Stimulated activated CD4-positive, alpha-beta T cell treated with anti-CD3 and anti-CD28 coated beads, Interleukin-12 subunit alpha, Interleukin-12 subunit beta, amount 100 ng/mL, for 4 hours (primary cell): ENCODE measurements around the gene KCNG2.
"Not testable (repeated sequence)": the region's sequence is repeated elsewhere in the genome, so short reads cannot be mapped to it uniquely, and the experiment has no call there.

ENCODE experiments used
- DNase-seq: peaks from one replicate; pipeline ENCODE4 v3.0.0-alpha.2; 2020

Gene KCNG2

DNA sequence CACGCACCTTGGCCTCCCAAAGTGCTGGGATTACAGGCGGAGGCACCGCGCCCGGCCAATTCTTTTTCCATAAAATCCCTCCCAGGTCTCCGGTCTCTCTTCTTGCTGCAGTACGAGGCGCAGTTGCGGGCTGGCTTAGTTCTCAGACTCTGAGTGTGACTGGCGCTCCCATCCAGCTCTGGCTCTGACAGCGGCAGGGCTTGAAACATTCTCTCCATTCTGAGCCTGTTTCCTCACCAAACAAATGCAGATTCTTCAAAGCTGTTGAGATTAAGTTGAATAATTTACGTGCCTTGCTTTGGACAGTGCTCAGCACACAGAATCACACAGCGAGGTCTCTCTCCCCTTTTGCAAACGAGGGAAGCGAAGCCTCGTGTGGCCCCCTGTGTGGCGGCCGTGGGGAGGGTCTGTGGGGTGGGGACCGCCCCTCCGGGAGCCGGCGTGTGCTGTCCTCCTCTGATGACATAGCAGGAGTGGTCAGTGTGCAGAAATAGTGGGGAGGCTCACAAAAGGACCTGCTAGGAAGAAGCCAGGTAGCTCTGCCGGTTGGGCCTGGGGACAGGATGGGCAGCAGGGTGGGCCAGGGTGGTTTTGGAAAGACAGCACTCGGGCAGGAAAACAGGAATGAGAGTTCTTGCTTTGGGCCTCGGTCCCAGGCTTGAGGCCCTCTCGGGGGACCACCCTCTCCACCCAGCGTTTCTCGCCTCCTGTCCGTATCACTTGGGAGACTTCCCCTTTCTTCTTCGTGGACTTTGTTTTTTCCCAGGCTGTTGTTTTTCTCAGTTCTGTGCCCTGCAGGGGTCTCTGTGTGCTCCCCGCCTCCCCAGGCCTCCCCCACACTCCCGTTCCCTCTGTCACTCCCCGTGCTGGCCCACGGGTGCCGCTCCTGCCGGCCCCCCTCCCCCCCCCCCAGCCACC lies 75.0 kb downstream of the KCNG2 start:
- no peak for DNase-seq

DNA sequence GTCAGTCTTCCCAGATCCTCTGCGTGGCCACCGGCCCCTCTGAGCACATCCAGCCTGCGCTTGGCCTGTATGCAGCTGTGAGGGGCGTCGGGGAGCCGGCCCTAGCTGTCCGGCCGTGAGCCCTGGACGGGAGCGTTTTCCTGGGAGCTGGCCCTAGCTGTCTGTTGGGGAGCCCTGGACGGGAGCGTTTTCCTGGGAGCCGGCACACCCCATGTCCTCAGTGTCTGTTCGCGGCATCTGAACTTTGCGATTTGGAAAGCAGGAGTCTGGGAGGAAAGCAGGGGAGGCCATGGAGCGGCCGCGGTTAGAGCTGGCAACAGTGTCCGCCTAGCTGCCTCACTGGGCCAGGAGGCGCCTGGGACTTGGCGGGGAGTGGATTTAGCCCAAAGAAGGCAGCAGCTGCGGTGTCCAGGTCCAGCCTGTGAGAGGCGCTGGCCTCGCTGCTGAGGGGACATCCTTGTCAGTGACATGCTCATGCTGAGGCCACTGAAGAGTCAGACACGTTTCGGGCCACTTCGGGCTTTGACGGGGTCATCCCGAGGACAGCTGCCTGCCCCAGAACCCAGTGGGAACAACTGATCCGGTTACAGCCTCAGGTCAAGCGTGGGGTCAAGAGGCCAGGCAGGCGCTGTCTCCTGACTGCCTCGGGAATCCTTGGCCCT lies 75.8 kb downstream of the KCNG2 start:
- no peak for DNase-seq

DNA sequence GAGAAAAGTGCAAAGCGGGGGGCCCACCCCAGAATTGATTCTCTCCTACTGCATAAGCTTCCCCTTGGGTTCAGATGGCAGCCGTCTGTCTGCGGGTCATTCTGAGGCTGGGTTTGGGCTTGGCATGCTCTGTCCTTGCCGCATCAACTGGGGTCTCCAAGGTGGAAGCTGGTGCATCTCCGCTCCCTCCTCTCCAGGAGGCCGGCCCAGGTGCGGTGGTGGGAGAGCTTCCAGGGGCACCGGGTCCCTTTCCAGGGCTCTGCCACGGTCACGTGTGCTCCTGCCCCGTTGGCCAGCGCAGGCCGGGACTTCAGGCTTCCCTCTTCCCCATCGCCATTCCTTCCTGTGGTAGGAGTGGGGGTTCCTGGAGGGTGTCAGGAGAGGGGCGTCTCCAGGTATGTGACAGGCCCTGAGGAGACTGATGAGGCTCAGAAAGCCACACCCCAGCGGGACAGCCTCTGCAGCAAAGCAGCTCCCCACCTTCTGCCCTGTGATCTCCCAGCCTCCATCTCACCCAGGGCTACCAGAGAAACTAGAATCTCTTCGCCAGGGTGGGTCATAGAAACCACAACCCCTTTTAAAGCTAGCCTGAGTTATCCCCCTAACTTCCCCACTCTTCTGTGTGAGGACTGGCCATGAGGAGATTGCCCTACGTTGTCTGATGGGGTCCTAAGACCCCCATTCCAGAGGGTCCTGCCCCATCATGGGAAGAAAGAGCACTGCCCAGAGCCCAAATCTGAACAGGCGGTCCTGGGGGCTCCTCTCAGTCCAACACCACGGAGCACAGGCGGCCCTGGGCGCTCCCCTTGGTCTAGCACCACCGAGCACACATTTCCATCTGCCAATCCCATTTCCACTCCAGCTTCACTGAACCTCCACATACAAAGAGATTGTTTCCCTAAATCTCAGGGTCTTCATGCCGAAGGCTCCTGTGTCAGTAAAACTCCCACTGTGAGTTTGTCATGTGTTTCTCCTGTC lies 77.1 kb downstream of the KCNG2 start:
- DNase-seq: no peak

DNA sequence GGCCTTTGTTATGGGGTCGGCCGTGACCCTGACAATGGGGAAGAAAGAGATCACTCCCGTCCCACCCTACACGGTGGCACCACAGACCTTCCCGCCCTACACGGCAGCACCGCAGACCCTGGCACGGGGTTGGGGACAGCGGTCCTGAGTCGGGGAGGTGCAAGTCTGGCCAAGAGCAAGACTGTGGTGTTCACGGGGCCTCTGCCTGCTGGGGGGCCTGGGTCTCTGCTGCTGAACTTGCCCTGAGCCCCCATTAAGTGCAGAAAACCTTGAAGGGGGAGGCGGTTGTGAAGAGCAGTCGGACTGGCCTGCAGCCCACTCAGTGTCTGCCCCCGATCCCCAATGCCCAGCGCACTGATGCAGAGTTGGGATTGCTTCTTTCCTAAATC lies 77.8 kb downstream of the KCNG2 start:
- no peak for DNase-seq

DNA sequence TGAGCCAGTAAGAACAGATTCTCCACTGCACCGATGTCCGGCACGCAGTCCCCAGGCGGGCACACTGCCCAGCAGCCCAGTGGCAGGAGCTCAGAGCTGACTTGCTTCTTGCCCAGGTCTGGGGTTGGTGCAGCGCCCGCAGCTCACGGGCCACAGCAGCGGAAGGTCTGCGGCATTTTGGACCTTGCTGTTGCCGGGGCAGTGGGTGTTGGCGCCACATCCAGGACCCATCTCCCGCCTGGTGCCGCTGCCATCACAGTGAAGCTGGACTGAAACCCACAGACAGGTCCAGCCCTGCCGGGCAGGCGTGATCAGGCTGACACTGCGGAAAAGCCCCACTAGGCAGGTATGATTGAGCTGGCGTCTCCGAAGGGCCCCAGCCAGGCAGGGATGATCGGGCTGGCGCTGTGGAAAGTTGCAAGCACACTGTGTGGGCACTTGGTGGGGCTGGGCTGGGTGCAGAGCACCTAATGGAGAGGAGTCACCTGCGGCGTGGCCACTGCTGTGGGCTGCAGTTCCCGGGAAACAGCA lies 78.3 kb downstream of the KCNG2 start:
- DNase-seq: no peak

DNA sequence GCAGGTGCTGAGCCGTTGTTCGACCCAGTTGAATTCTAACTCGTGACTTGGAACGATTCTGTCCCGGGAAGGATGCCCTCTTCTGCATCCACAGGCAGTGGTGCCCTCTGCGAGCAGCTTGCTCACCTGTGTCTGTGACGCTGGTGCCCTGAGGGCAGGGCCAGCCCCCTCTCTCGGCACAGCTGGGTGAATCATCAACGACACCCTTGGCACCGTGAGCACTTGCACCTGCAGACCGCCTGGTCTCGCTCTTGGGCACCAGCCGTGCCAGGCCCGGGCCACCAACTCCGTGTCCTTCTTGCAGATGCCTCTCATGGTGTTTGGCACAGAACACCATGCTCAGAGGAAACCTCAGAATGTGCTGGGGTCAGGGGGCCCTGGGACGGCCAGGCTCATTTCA lies 78.8 kb downstream of the KCNG2 start:
- DNase-seq: no peak

DNA sequence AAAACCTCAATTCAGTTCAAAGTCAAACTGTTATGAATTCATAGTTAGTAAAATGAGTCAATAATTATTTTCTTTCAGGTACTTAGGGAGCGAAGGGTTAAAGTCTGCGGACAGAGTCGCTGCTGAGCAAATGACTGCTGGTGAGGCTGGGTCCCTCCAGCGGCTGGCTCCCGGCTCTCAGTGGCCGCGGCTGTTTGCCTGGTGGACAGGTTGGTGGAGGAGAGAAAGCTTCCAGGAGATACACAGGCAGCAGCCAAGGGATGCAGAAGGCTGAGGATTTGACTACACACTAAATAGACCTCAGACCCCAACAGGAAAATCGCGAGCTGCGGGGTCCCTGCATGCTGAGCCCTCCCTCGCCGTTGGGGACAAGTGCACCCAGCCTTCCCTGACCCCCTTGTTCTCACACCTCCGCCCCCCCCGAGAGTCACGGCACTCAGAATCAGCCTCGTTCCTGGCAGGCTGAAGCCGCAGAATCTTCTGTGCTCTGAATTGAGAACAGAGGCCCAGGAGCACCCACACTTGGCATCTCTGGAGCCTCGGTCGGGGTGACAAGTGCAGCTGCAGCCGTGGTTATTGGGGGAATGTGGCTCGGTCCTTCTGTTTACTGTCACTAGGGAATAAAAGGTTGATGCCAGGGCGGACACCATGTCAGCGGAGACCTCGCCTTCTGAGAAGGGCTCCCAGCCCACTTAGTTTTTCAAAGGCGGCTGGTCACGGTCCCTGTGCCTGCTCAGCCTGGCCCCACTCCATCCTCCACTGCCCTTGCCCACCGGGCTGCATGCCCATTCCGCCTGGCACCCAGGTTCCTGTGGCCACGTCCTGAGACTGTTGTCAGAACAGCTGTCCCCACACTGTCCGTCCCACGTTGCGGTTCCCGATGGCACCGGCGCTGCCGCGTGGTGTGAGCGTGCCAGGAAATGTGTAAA lies 79.7 kb downstream of the KCNG2 start:
- DNase-seq: no peak

DNA sequence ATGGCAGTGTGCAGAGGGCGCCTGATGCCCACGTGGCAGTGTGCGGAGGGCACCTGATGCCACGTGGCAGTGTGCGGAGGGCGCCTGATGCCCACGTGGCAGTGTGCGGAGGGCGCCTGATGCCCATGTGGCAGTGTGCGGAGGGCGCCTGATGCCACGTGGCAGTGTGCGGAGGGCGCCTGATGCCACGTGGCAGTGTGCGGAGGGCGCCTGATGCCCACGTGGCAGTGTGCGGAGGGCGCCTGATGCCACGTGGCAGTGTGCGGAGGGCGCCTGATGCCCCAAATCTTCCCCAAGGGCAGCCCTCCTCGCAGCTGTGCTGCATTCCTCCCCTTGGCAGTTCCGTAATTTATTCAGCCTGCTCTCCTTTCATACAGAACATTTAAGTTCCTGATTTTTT lies 80.5 kb downstream of the KCNG2 start:
- not testable (repeated sequence) for DNase-seq

DNA sequence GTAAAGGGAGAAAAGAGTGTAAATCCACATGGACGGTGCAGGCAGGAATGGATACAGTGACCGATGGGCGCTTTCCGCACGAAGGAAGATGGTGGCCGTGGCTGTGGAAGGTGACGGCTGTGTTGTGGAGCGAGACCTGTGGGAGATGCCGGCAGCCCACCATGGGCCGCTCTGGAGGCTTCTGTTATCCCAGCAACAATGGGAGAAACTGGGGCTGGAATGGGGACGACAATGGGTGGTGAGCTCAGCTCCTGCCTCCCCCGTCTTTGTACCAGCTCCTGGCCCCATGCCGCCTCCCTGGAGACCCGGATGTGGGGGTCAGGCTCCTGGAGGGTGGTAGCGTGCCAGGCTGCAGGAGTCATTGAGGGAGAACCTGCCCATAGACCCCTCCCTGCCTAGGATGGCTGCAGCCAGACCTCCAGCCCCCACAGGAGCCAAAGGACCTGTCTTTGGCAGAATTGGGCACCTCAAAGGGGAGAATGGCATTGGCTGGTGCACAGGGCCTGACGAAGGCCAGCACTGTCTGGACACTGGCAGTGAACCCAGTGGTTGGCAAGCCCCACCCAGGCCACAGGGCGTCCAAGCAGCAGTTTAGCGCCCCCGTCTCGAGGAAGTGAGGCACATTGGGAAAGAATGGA lies 81.1 kb downstream of the KCNG2 start:
- DNase-seq: no peak

DNA sequence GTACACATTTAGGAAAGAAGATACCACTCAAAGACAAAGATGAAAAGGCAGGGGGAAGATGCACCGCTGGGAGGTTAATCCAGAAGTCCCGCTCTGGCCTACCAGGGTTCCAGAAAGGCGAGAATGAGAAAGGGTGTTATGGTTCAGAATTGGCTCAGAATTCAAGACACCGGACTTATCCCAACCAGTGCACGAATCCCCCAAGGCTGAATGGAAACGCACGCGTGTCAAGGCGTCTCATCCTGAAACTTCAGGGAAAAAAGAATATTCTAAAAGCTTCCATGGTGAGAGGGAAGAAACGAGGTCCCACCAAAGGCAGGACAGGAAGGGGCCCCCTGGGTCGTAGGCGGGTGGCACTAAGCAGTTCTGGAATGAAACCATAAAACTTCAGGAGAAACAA lies 81.8 kb downstream of the KCNG2 start:
- no peak for DNase-seq

DNA sequence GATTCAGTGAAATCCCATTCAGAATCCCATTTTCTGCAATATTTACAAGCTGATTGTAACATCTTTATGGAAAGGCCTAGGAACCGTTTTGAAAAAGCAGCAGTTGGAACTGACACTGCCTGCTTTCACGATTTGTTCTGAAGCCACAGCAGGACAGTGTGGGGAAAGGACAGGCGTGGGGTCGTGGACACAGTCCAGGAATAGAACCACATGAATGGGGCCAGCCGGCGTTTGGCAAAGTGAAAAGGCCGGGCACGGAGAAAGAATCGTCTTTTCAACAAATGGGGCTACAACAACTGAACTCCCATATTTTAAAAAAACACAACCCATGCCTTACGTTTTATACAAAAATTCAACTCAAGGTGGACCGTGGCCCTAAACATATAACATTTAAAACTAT lies 84.0 kb downstream of the KCNG2 start:
- DNase-seq: no peak

DNA sequence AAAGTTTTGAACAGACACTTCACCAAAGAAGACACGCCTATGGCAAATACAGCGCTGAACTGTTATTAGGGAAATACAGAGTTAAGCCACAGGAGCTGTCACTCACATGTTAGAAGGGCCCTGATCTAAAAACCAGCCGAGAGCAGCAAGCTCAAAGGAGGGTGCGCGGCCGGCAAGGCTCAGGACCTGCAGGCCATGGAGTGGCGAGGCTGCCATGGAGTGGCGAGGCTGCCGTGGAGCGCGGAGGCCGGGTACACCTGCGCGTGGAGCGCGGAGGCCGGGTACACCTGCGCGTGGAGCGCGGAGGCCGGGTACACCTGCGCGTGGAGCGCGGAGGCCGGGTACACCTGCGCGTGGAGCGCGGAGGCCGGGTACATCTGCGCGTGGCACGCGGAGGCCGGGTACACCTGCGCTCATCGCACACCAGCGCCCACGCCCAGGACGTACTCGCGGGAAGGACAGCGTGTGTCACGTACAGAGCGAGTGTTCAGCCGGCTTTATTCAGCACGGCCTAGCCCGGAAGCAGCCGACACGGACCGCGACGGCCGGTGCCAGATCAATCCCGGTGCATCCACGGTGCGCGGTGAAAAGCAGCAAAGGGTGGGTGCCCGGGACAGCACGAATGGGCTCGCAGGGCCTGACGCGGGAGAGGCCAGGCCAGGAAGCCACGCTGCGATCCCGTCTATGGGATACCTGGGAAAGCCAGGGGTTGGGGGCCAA lies 84.9 kb downstream of the KCNG2 start:
- no peak for DNase-seq

DNA sequence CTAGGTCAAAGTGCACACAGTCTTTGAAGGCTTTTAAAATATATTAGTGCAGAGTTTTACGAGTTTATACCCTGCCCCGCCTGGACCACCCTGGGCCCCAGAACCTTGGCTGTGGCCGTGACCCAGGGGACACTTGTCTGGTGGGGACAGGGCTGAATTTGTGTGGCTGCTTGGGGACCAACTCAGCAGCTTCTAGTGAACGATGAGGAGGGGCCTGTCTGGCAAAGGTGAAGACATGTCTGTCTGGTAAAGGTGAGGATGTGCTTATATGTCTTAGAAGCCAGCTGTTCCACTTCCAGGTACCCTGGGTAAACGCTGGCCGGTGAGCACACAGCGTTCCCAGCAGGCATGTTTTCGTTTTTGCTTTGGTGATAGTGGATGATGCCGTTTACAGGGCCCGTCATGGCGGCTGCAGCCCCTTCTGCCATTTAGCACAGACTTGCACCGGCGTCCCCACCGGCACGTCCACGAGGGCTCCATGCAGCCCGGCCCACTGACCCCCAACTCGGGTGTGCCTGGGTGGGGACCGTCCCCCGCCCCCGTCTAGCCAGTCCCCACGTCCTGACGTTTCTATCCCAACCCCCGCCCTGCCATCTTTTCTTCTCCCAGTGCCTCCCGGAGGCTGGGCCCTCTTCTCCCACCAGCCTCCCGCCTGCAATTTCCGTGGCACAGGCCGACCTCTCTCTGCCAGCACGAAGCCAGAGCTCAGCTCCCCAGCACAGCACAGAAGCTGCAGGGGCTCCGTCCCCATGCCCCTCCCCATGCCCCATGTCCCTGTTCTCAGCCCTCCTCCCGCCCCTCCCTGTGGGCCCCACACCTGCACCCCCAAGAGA lies 85.9 kb downstream of the KCNG2 start:
- DNase-seq: no peak

DNA sequence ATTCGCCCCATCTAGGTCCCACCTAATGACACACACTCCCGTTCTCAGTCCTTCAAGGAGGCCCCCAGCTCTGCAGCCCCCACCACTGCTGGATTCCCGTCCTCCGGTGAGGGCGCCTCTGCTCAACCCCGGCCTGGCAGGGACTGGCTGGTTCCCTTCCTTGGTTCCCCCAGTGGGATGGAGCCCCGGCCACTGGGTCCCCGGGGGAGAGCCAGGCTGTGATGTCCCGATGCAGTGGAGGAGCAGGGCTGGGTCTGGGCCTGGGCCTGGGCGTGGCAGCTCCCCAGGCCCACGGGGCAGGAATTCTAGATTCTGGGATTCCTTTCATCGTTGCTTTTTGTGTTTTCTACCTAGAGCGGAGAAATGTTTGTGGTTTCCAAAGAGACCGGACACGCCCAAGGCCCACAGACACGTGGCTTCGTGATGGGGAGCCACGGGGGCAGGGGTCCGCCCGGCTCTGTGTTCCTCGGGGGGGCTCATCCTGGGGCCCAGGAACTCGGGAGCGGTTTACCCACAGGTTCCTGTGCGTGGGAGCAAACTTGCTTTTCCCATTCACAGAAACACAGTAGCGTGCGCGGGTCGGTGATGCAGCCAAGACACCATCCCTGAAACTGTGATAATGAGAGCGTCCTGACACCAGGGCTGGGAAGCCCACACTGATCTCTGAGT lies 86.7 kb downstream of the KCNG2 start:
- no peak for DNase-seq

DNA sequence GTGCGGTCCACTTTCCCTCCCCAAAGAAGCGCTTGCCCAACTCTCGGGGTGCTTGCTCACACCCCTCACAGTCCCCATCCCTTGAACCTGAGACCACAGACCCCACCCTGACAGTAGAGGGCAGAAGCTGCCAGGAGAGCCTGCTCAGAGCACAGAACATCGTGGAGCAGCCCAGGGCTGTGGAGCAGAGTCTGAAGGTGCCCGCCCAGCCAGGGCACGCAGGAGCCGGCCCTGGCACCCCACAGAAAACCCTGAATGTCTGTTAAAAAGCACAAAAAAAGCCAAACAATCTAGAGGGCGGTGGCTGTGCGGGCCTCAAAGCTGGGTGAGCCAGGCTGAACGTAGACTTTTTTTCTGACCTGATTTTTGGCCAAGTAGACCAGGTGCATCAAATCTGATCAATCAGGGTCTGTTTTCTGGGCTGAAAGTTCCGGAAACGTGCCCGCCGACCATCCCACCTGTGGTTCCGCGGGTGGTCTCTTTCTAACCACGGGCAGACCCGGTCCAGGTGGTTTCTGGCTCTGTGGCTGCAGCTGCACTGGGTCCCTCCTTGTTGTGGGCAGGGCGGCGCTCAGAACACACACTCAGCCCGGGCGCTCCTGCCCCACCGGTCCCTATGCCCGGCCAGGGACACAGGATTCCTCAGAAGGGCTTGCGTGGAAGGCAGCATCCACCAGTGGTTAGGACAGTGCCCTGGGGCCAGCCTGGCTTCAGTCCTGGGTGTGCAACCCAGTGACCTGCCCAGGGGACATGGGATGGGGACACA lies 87.4 kb downstream of the KCNG2 start:
- no peak for DNase-seq

DNA sequence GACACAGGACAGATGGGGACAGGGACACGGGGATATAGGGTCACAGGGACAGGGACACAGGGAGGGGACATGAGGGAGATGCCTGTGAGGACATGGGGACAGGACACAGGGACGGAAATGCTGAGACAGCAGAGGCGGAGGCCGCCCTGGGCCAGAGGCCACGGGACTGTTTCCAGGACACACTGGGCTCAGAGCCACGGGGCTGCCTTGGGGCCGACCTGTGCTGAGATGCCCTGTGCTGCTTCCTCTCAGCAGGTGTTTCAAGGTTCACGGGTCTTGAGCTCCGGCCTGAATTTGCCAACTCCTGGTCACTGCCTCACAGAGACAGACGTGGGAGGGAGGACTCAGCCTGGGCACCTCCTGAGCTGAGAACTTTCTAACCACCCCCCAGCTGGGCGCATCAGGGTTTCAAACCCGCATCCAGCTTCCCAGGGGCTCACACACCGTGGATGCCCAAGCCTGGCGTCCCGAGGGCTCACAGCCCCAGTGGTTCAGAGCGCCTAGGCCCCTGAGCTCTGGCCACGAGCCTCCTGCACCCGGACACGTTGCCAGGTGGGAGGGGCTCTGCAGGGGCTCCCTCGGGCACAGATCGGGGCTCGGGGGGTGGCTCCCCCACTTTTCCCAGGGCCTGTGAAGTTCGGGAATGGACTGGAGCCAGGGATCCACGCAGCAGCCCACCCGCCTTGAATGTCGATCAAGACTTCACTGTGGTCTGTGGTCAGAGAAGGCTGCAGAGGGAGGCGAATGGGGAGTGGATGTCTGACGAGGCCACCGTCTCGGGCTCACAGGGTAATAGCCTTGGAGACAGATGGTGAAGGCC lies 89.7 kb downstream of the KCNG2 start:
- no peak for DNase-seq

DNA sequence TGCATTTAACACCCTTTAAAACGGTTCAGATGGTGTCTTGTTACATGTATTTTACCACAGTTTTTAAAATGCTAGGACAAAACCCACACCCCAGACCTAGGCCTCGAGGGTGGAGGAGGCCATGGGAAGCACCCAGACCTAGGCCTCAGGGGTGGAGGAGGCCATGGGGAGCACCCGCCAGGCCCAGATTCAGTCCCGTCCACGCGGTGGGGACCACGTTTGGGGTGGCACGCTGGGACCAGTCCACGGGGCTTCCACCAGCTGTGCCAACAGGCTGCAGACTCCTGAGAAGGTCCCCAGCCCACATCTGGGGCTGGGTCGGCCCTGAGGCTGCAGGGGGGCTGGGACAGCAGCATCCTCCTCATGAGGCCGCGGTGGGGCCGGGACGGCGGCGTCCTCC lies 90.3 kb downstream of the KCNG2 start:
- no peak for DNase-seq
